HepG2 (cell line): Measurements from ENCODE around the gene GPR25. TPM values are rescaled to one million over a fixed set of nuclear protein-coding genes. Genes with fewer than 3 reads are reported as not detected.

Experiments used
- ATAC-seq: fragments of 200-7000 bp; cut with Tn5 transposase; 3 replicates; pipeline ENCODE4 v1.9.1; 2020; ENCODE audit warnings: mild to moderate bottlenecking, moderate library complexity
- BruUV-seq: library from RNA; stranded (reverse); fragments of 400-500 nt; replicated peaks from 2 replicates; lab custom pipeline; 2021; lab: Mats Ljungman, UMichigan
- CTCF ChIA-PET: fragments of 300-600 bp; formaldehyde crosslinking; extraction: SDS; loops from one replicate; lab custom pipeline; 2021; ENCODE audit warnings: low total read pairs, inconsistent platforms, low intra/inter-chr PET ratio; lab: Yijun Ruan, JAX
- POLR2A ChIA-PET: fragments of 350-600 bp; sonication (Branson Sonifier 250); formaldehyde crosslinking; loops from one replicate; lab custom pipeline; 2020; ENCODE audit warnings: antibody characterized with exemption, inconsistent platforms; lab: Yijun Ruan, JAX
- DNase-seq: peaks from one replicate; pipeline ENCODE4 v3.0.0-alpha.2; 2015; ENCODE audit warnings: low spot score
- FAIRE-seq: peaks from 3 replicates; lab custom pipeline; 2011; peaks lifted over from hg19 to GRCh38; lab: Jason Lieb, UNC
- H2AFZ ChIP-seq: one replicate; pipeline ENCODE4 v1.6.1; 2011; ENCODE audit warnings: low read length, inconsistent platforms
- H3K27ac ChIP-seq: fragments of 300-600 bp; 3 replicates; pipeline ENCODE4 v1.8.0; 2011; ENCODE audit warnings: mixed run types, mild to moderate bottlenecking, mixed read lengths, low read length, inconsistent platforms; ENCODE audit not compliant: insufficient read depth; ENCODE audit errors: extremely low read length
- H3K27me3 ChIP-seq, 2 experiments: fragments of 200-600 bp in 1 of 2; 2 replicates in 1 of 2; 3 replicates in 1 of 2; pipeline versions ENCODE4 v1.6.0 to v1.8.0; 2011; ENCODE audit warnings: low read length in 2 of 2, mild to moderate bottlenecking in 2 of 2, moderate library complexity in 2 of 2, inconsistent platforms in 1 of 2; ENCODE audit not compliant: insufficient read depth in 2 of 2, control insufficient read depth in 1 of 2
- H3K36me3 ChIP-seq, 2 experiments: fragments of 200-600 bp in 1 of 2; replicated peaks in 1 of 2; 2 replicates in 1 of 2; 3 replicates in 1 of 2; pipeline versions ENCODE4 v1.5.1 to v1.8.0; 2011; ENCODE audit warnings: low read length in 2 of 2, inconsistent platforms in 1 of 2; ENCODE audit not compliant: insufficient read depth in 2 of 2, control insufficient read depth in 1 of 2
- H3K4me1 ChIP-seq: 2 replicates; pipeline ENCODE4 v1.5.1; 2012; ENCODE audit warnings: low read length, inconsistent platforms; ENCODE audit not compliant: insufficient read depth
- H3K4me2 ChIP-seq: 2 replicates; pipeline ENCODE4 v1.6.0; 2011; ENCODE audit warnings: low read depth, low read length, inconsistent platforms
- H3K4me3 ChIP-seq, 3 experiments: fragments of 200-600 bp in 1 of 3; sonication (generic), shearing (Covaris generic) in 1 of 3; replicated peaks in 1 of 3; 2 replicates each; pipeline ENCODE4 v1.5.1; 2011 to 2016; ENCODE audit warnings: low read length in 3 of 3, inconsistent platforms in 2 of 3, low read depth in 2 of 3, mild to moderate bottlenecking in 2 of 3, control low read depth in 1 of 3, mixed read lengths in 1 of 3; ENCODE audit not compliant: insufficient read depth in 1 of 3
- H3K79me2 ChIP-seq: one replicate; pipeline ENCODE4 v1.6.1; 2011; ENCODE audit warnings: low read length, inconsistent platforms; ENCODE audit not compliant: insufficient read depth
- H3K9ac ChIP-seq: 2 replicates; pipeline ENCODE4 v1.6.0; 2011; ENCODE audit warnings: mild to moderate bottlenecking, low read depth, low read length, inconsistent platforms; ENCODE audit not compliant: insufficient read depth
- H3K9me3 ChIP-seq: 2 replicates; pipeline ENCODE4 v1.5.1; 2012; ENCODE audit warnings: mild to moderate bottlenecking, low read length
- H4K20me1 ChIP-seq: 2 replicates; pipeline ENCODE4 v1.6.0; 2011; ENCODE audit warnings: inconsistent platforms, mild to moderate bottlenecking, low read length, moderate library complexity; ENCODE audit not compliant: insufficient read depth
- JARID2 ChIP-seq: sonication (generic); formaldehyde crosslinking; IDR thresholded peaks from 2 replicates; pipeline ENCODE4 v1.8.1; 2023; ENCODE audit warnings: missing genetic modification reagents, inconsistent platforms; ENCODE audit not compliant: insufficient replicate concordance
- PAF1 ChIP-seq: IDR thresholded peaks from 2 replicates; pipeline ENCODE4 v1.6.1; 2016; ENCODE audit warnings: missing genetic modification reagents, missing compliant biosample characterization
- ZNF121 ChIP-seq: sonication (generic); formaldehyde crosslinking; IDR thresholded peaks from 2 replicates; pipeline ENCODE4 v1.5.0; 2020; ENCODE audit warnings: mild to moderate bottlenecking, missing genetic modification reagents
- ZNF318 ChIP-seq: sonication (generic); formaldehyde crosslinking; IDR thresholded peaks from 2 replicates; pipeline ENCODE4 v1.4.0; 2020; ENCODE audit warnings: mild to moderate bottlenecking, missing genetic modification reagents
- ZNF432 ChIP-seq: sonication (generic); formaldehyde crosslinking; IDR thresholded peaks from 2 replicates; pipeline ENCODE4 v1.5.0; 2020; ENCODE audit warnings: missing genetic modification reagents, mild to moderate bottlenecking, borderline replicate concordance
- in situ Hi-C: cut with HindIII; loops from 2 replicates; pipeline ENCODE4 v1.10.0; 2017; ENCODE audit warnings: low pct_unique_long_range_greater_than_20kb; ENCODE audit not compliant: extremely low pct_ligation_motif_present
- intact Hi-C: fragments of 100-400 bp; cut with micrococcal nuclease; formaldehyde crosslinking; loops from one replicate; pipeline ENCODE4 v1.10.0; 2022; ENCODE audit not compliant: unreplicated experiment
- polyA plus RNA-seq, 8 experiments: library from polyadenylated mRNA; depleted of rRNA in 3 of 8; stranded (reverse) in 7 of 8; unstranded in 1 of 8; fragments of >200 nt; fragmentation: Illumina TruSeq in 4 of 8; extraction: Trizol in 4 of 8; gene quantifications; 2 replicates each; pipeline versions ENCODE4 v1.2.1 to v1.2.3, GENCODE V29; 2011 to 2016; ENCODE audit warnings: low read depth in 4 of 8, missing spikeins in 1 of 8, mixed read lengths in 1 of 8; ENCODE audit not compliant: insufficient read depth in 1 of 8
- total RNA-seq, 5 experiments: library from RNA; depleted of rRNA; stranded (reverse); fragments of >200 nt; fragmentation: Illumina TruSeq; extraction: Trizol; gene quantifications; 2 replicates each; pipeline ENCODE4 v1.2.3, GENCODE V29; 2016; ENCODE audit warnings: low read depth in 1 of 5

Gene GPR25
- total and polyA plus RNA-seq, 2 of the 13 experiments (the other 11 are each of a cell fraction or from before 2014, with no cell fraction given), result not detected

DNA sequence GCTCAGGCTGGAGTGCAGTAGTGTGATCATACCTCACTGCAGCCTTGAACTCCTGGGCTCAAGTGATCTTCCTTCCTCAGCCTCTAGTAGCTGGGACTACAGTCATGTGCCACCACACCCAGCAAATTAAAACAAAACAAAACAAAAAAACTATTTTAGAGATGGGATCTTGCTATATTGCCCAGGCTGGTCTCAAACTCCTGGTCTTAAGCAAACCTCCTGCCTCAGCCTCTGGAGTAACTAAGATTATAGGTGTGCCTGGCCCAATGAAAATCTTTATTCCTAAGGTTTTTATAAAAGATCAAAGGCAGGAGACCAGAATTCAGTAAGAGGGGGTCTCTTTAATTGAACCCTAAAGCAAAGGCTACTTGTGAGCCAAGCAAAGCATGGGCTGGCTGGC lies 32.0 kb downstream of the GPR25 start:
- intact Hi-C loops, result loop anchor here (1.0 kb wide), 1 partner anchor 9 kb away; no protein-coding TSS in a partner anchor
- Histone ChIP-seq H2AFZ (no peak overlapping the region), H3K27ac (peak overlapping the region; percentile 34), H3K9ac (no peak overlapping the region), H3K27me3 (no peaks in the 10 kb centered on the region), H4K20me1 (no peaks in the 10 kb centered on the region), H3K36me3 (peaks cover 15 to 40% of the 10 kb centered on the region in 2 experiments), H3K4me3 (no peak overlapping the region), H3K4me2 (no peak overlapping the region), H3K79me2 (no peaks in the 10 kb centered on the region), H3K4me1 (peaks cover 54% of the 10 kb centered on the region), H3K9me3 (no peaks in the 10 kb centered on the region)
- CTCF ChIA-PET, result no interaction called here
- no peak for ATAC-seq
- BruUV-seq, result no TSS peak
- TF ChIP-seq PAF1 (CRISPR knock-in tag) (no peak), ZNF432 (CRISPR knock-in tag) (no peak), ZNF318 (CRISPR knock-in tag) (no peak), JARID2 (no peak), ZNF121 (peak; percentile 85)
- DNase-seq, result no peak
- POLR2A ChIA-PET, result interaction anchor here (1.0 to 4.6 kb wide), 4 partner anchors 9 to 16 kb away, joined by 4 to 129 read pairs (median 20); partner anchors contain the start of gene INAVA
- in situ Hi-C loops, result no loop called here
- FAIRE-seq, result no peak
